KMS-11 (cell line): ENCODE measurements around the gene CCDC171.
A peak's percentile ranks its signal among the peaks of the same experiment; 100 is the strongest.

ENCODE experiments used
- H2AFZ ChIP-seq: fragments of 200-600 bp; sonication (generic); 2 replicates; pipeline ENCODE4 v1.6.1; 2016; ENCODE audit warnings: antibody characterized with exemption, mixed run types, low read depth
- H3K27ac ChIP-seq: fragments of 200-600 bp; sonication (generic); 2 replicates; pipeline ENCODE4 v1.6.1; 2016; ENCODE audit warnings: mild to moderate bottlenecking, mixed run types
- H3K27me3 ChIP-seq: fragments of 200-600 bp; sonication (generic); 2 replicates; pipeline ENCODE4 v1.6.1; 2017; ENCODE audit warnings: mild to moderate bottlenecking, low read depth, mixed run types, moderate library complexity; ENCODE audit not compliant: insufficient read depth
- H3K36me3 ChIP-seq: fragments of 200-600 bp; sonication (generic); 2 replicates; pipeline ENCODE4 v1.6.1; 2017; ENCODE audit warnings: mild to moderate bottlenecking, mixed run types; ENCODE audit not compliant: insufficient read depth
- H3K4me1 ChIP-seq: fragments of 200-600 bp; sonication (generic); 2 replicates; pipeline ENCODE4 v1.6.1; 2016; ENCODE audit warnings: mild to moderate bottlenecking, low read depth, mixed run types; ENCODE audit not compliant: poor library complexity, severe bottlenecking
- H3K4me2 ChIP-seq: fragments of 200-600 bp; sonication (generic); 2 replicates; pipeline ENCODE4 v1.7.0; 2016; ENCODE audit warnings: mild to moderate bottlenecking, mixed run types
- H3K4me3 ChIP-seq: fragments of 200-600 bp; sonication (generic); IDR thresholded peaks from 2 replicates; pipeline ENCODE4 v1.6.1; 2017; ENCODE audit warnings: low read depth, low read length, mixed read lengths; ENCODE audit not compliant: insufficient read depth
- H3K79me2 ChIP-seq: fragments of 200-600 bp; sonication (generic); 2 replicates; pipeline ENCODE4 v1.6.1; 2016; ENCODE audit warnings: low read depth, mixed run types; ENCODE audit not compliant: insufficient read depth
- H3K9ac ChIP-seq: fragments of 200-600 bp; sonication (generic); 2 replicates; pipeline ENCODE4 v1.6.1; 2016; ENCODE audit warnings: mild to moderate bottlenecking, mixed run types
- H4K20me1 ChIP-seq: fragments of 200-600 bp; sonication (generic); 2 replicates; pipeline ENCODE4 v1.6.1; 2016; ENCODE audit warnings: mild to moderate bottlenecking, mixed run types; ENCODE audit not compliant: insufficient read depth
- CTCF ChIP-seq: fragments of 200-600 bp; sonication (generic); conservative IDR thresholded peaks from 2 replicates; pipeline ENCODE4 v1.6.1; 2017; ENCODE audit warnings: low read depth, mild to moderate bottlenecking, antibody characterized with exemption, low read length, moderate library complexity, mixed read lengths

The CCDC171 gene

DNA sequence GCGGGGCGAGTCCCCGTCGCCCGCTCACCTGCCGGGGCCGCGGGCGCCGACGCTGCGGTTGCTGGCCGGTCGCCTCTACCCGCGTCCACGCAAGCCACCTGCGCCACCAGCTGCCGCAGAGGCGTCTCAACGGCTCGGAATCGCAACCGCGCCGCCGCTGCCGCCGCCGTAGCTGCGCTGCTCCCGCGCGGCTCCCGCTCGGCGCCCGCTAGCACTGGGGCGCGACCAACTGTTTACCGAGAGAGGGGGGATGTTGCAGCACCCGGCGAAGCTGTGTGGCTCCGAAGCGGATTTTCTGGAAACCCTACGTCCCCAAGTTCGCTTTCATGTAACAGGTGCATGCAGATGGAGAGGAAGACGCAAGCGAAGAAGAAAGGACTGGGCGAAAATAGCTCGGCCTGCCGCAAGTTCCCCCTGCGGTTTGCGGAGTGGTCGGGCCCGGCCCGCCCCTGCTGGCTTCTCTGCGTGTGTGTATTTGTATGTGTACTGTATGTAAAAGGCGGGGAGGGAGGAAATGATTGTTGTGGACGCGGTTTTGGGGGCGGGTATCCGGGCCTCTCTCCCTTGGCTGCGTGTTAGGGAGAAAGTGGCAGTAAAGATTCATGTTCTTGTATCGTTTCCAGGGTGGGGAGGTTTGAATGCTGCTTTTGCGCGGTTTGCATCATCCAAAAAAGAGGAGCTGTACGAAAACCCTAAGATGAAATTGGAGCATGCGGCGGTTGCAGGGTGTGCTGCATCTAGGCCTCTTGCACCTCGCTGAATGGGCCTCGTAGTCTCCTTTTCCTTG, 41.9 kb upstream of the CCDC171 start, which contains the start of gene PSIP1:
PSIP1 (minus strand) TSS at position 182 of the 787 bp plus-strand sequence. CDS start 782 bp downstream, outside the sequence.
- Histone ChIP-seq H3K27ac (peak within 1 kb of the TSS; percentile 89), H3K79me2 (peaks cover 23% of the 10 kb centered on the region), H3K4me3 (no peak within 1 kb of the TSS), H3K9ac (peak within 1 kb of the TSS; percentile 82), H4K20me1 (peaks cover 6% of the 10 kb centered on the region; the same call in 1 of the 2 replicates), H3K27me3 (no peaks in the 10 kb centered on the region), H3K36me3 (0 out of 2 replicates have a peak, but pooled peaks cover 4% of the 10 kb centered on the region), H3K4me2 (peak within 1 kb of the TSS; percentile 97), H3K4me1 (peaks cover 41% of the 10 kb centered on the region), H2AFZ (peak within 1 kb of the TSS; percentile 57)
- no peak for TF ChIP-seq CTCF

DNA sequence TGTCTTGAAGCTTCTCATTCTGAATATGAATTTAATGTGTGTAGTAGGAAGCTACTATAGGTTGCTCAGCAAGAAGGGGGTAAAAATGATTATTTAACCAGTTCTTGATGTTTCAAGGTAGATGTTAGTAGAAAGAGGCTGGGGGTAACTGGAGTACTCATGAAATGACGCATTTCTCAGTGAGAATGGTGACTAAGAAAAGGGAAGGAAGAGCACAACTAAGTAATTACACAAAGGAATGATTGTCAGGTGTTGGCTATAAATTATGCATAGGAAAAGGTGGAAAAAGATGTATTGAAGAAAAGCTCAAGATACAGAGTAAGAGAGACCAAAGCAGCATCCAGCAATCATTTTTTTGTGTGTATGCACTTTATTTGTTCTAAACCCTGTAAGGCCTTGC, 40.6 kb upstream of the CCDC171 start:
- peak overlapping the region; percentile 65; the same call in 1 of the 2 replicates for H3K4me2 ChIP-seq
- peaks cover 6% of the 10 kb centered on the region; the same call in 1 of the 2 replicates for H4K20me1 ChIP-seq
- no peaks in the 10 kb centered on the region for H3K27me3 ChIP-seq
- peak overlapping the region; percentile 82; the same call in 1 of the 2 replicates for H3K9ac ChIP-seq
- no peak for TF ChIP-seq CTCF
- H2AFZ ChIP-seq, result no peak overlapping the region
- 0 out of 2 replicates have a peak overlapping the region, but pooled peaks have one; percentile 89 for H3K27ac ChIP-seq
- peaks cover 23% of the 10 kb centered on the region for H3K79me2 ChIP-seq
- H3K36me3 ChIP-seq, result no peaks in the 10 kb centered on the region
- H3K4me1 ChIP-seq, result peaks cover 41% of the 10 kb centered on the region
- no peak overlapping the region for H3K4me3 ChIP-seq

DNA sequence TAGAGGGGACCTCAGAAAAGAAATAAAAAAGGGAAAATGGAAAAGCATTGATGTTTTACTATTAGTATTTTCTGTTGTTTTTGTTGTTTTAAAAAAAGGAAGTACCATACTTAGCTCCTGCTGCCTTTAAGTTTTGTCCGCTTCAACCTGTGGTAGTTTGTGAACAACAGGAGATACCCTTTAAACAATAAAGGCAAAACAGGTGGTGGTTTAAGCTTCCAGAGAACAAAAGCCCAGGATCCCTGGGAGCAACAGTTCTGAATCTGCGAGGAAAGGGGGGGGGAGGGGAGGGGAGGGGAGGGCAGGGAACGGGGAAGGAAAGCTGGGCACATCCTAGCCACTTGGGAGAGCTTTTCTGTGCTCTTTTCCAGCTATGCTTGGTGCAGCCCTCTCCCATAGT, 40.0 kb upstream of the CCDC171 start:
- H3K4me1 ChIP-seq, result peaks cover 41% of the 10 kb centered on the region
- H3K4me2 ChIP-seq, result no peak overlapping the region
- H3K36me3 ChIP-seq, result no peaks in the 10 kb centered on the region
- H3K27ac ChIP-seq, result no peak overlapping the region
- TF ChIP-seq CTCF, result no peak
- peaks cover 6% of the 10 kb centered on the region; the same call in 1 of the 2 replicates for H4K20me1 ChIP-seq
- H3K4me3 ChIP-seq, result no peak overlapping the region
- H2AFZ ChIP-seq, result no peak overlapping the region
- peaks cover 20% of the 10 kb centered on the region for H3K79me2 ChIP-seq
- no peak overlapping the region for H3K9ac ChIP-seq
- H3K27me3 ChIP-seq, result no peaks in the 10 kb centered on the region

DNA sequence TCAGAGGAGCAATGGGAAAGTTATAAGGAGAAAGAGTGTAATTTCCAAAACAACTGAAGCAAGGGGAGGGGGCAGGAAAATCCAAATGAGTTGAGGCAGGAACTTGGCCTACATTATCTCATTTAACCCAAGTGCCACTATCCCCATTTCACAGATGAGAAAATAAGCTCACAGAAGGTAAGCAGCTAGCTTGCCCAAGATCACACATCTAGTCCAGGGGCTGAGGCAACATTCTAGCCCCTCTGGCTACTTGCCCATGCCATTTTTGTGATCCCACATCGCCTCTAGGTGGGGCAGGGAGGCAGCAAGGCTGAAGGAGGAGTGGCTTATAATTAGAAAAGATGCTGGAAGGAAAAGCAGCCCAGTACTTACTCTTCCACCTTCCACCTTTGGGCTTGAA, 39.5 kb upstream of the CCDC171 start:
- no peak overlapping the region for H2AFZ ChIP-seq
- H3K4me2 ChIP-seq, result no peak overlapping the region
- H4K20me1 ChIP-seq, result peaks cover 6% of the 10 kb centered on the region; the same call in 1 of the 2 replicates
- no peak overlapping the region for H3K4me3 ChIP-seq
- H3K4me1 ChIP-seq, result peaks cover 40% of the 10 kb centered on the region
- no peak overlapping the region for H3K27ac ChIP-seq
- H3K9ac ChIP-seq, result no peak overlapping the region
- TF ChIP-seq CTCF, result no peak; the same call in 1 of the 2 replicates
- no peaks in the 10 kb centered on the region for H3K36me3 ChIP-seq
- peaks cover 16% of the 10 kb centered on the region for H3K79me2 ChIP-seq
- no peaks in the 10 kb centered on the region for H3K27me3 ChIP-seq
